ENCODE results near the gene SPRR2F.

- TF ChIP-seq CTCF (IDR thresholded peaks at IDR 0.05) (no peak), POLR2A (IDR thresholded peaks at IDR 0.05) (no peak)
These were observed 28.1 kb upstream of the SPRR2F start for GRCh38 chr1:153141377-153141776.
